ENCODE results near the gene ARAP1.

ARAP1 gene

GRCh38 chr11:72702096-72702495 lies 50.1 kb downstream of the ARAP1 start:
- DNase-seq, result no peak

DNA sequence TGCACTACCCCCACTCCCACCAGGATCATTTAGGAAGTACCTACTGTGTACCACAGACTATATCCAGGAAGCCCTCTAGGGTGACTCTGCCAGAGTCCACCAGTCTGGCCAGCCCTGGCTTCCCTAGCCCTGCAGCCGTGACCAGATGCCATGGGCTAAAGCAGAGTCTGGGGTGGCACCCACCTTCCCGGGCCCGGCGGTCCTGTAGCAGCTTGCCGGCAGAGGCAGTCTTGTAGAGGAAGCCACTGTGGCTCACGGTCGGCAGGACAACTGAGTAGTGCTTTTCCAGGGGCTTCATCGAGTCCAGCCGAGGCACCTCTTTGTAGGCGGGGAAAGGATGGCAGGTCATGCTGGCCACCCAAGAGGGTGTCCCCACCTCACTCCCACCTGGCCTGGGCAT lies 50.7 kb downstream of the ARAP1 start:
- DNase-seq, result no peak

DNA sequence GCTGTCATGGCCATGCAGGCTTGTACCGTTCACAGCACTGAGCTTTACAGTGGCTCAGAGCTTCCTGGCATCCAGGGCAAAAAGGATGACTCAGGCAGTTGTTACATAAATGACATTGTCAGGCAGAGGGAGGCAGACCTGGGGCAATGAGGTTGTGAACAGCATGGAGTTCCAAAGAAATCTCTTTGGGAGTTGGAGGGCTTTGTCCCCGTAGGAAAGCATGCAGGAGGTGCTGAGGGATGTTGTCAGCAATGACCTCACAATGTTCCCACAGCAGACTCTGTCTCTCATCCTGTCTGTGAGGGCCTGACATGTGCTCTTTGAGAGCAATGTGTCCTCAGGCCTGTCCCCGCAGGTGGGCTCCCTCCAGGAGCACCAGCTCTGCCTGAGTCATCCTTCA lies 52.1 kb downstream of the ARAP1 start:
- no peak for DNase-seq

GRCh38 chr11:72697814-72698213 lies 54.4 kb downstream of the ARAP1 start:
- no peak for DNase-seq

- DNase-seq, result no peak
Observed at GRCh38 chr11:72696866-72697700, 55.1 kb downstream of the ARAP1 start.

GRCh38 chr11:72695354-72695753 lies 56.9 kb downstream of the ARAP1 start:
- DNase-seq, result no peak

- DNase-seq, result no peak
Observed at GRCh38 chr11:72693271-72693968, 58.8 kb downstream of the ARAP1 start.

- no peak for DNase-seq
Observed at GRCh38 chr11:72692498-72693237, 59.5 kb downstream of the ARAP1 start.

GRCh38 chr11:72690166-72690565 lies 62.0 kb downstream of the ARAP1 start:
- no peak for DNase-seq

GRCh38 chr11:72688929-72689328 lies 63.3 kb downstream of the ARAP1 start:
- DNase-seq, result no peak

- no peak for DNase-seq
Observed at GRCh38 chr11:72688486-72688885, 63.7 kb downstream of the ARAP1 start.

GRCh38 chr11:72687326-72687725 lies 64.9 kb downstream of the ARAP1 start:
- no peak for DNase-seq

- DNase-seq, result no peak
Observed at GRCh38 chr11:72686639-72687220, 65.5 kb downstream of the ARAP1 start.

DNA sequence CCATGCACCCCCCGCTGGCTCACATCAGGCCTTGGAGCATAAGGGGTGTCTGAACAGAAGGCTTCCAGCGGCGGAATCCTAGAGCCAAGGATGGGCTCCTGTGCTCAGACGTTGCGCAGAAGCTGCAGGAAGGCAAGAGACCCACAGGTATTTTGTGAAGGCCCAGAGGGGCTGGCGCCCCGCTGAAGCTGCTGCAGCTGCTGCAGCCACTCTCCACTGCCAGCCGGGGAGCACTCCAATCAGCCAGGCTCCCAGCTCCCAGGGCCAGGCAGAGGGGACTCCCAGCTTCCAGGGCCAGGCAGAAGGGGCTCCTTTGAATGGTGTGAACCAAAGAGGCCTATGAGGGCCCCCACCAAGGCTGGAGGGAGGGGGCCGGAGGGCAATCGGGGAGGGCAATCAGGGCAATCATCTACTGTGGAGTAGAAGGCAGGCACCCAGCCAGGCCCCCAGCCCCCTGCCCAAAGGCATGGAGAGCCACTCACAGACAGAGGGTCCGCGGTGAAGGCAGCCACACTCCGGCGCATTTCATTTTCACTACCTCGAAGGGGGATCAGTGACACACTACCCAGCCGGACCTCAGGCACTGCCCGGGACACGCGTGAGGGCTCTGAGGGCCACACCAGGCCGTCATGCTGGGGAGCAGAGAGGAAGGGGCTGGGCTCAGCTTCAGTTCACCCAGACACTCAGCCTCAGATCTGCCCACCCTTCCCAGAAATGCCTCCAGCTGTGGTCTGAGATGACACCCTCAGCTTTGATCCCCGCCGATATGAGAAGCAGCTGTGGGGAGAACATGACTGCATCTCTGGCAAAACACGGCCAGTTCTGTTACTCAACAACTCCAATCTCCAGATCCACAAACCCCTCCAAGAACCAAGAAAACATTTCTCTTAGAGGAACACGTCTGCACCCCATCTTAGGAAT lies 66.4 kb downstream of the ARAP1 start:
- no peak for DNase-seq

DNA sequence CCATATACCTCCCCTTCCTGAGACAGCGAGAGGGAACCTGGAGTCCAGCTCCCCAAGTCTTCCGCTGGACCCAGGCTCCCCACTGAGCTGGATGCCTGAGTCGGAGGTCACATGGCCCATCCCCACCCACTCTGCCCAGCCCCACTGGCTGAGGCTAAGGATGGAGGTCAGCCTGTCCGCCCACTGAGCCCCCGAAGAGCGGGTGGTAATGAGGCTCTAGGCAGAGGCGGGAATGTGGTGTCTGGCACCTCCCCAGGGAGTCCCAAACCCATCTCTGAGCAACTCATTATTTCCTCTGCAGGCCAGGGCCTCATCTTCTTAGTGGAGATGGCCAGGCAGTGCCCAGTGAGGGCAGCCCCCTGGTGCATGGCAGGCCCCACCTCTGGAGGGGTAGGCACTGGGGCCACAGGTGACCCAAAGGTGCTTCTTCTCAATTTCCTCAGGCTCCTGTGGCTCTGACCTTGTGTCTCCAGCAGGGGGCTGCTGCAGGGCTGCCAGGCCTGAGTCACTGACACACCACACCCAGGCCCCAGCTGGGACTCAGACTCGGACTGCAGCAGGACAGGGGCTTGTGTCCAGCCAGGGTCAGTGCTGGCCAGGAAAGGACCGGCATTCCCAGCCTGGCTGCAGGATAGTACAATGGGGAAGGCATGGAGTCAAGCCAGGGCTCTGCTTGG lies 67.8 kb downstream of the ARAP1 start:
- DNase-seq, result no peak

- peak; percentile 23 for DNase-seq
Observed at GRCh38 chr11:72683782-72684200, 68.4 kb downstream of the ARAP1 start.

GRCh38 chr11:72682858-72683243 lies 69.4 kb downstream of the ARAP1 start:
- no peak for DNase-seq

GRCh38 chr11:72682238-72682857 lies 69.9 kb downstream of the ARAP1 start:
- DNase-seq, result no peak

- no peak for DNase-seq
Observed at GRCh38 chr11:72681226-72682153, 70.7 kb downstream of the ARAP1 start.

DNA sequence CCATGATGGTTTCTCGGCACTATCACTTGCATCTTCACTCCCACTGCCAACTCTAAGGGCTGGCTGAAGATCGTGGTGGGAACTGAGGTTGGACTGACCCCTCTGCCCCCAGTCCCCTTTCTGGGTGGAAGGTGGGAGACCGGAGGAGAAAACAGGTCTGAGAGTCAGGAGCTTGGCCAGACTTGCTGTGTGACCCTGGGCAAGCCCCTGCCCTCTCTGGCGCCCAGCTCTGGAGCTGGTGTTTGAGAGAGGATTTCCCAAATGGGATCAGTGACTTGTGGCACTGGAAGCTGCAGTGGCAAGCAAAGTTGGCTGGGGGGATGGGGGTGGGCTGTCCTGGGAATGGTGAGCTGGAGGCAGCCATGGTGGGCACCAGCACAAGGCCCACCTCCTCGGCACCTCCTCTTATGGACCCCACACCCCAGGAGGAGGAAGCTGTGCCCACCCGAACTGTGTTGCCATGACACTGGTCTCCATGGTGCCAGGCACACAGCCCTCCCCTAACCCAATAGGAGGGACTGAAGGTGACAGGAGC lies 71.5 kb downstream of the ARAP1 start:
- no peak for DNase-seq
